ENCODE data around the gene FAM83E. TPM values are rescaled to one million over a fixed set of nuclear protein-coding genes. Genes with fewer than 3 reads are reported as not detected.
A peak's percentile ranks its signal among the peaks of the same experiment; 100 is the strongest.
"Not testable (repeated sequence)": the region's sequence is repeated elsewhere in the genome, so short reads cannot be mapped to it uniquely, and the experiment has no call there.

Gene FAM83E
- polyA plus RNA-seq, 1 experiment: 0.16 TPM

DNA sequence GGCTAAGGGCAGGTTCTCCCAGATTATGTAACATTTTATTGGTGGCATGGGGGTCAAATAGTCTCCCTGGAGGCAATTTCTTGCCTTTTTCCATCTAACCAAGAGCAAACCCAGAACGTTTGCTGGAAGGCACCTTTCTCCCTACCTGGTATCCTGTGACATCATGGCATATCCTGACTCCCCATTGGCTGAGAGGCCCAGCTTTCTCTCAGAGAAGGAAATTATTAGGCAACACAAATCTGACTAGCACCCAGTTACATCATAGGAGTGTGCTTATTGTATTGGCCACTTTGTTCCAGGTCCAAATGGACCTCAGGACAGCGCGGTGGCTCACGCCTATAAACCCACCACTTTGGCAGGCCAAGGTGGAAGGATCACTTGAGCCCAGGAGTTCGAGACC lies 44.9 kb upstream of the FAM83E start:
- CTCF ChIA-PET: no interaction called here
- no peaks in the 10 kb centered on the region for H3K27me3 ChIP-seq (ENCODE audit: control insufficient read depth, insufficient read depth, low read length)
- DNase-seq (ENCODE audit: low read depth): no peak
- no peak overlapping the region for H3K4me3 ChIP-seq (ENCODE audit: low read depth, low read length)
- no peaks in the 10 kb centered on the region for H3K36me3 ChIP-seq (ENCODE audit: control insufficient read depth, insufficient read depth, low read length)
- POLR2A ChIA-PET: no interaction called here
- TF ChIP-seq, protein P1, sequence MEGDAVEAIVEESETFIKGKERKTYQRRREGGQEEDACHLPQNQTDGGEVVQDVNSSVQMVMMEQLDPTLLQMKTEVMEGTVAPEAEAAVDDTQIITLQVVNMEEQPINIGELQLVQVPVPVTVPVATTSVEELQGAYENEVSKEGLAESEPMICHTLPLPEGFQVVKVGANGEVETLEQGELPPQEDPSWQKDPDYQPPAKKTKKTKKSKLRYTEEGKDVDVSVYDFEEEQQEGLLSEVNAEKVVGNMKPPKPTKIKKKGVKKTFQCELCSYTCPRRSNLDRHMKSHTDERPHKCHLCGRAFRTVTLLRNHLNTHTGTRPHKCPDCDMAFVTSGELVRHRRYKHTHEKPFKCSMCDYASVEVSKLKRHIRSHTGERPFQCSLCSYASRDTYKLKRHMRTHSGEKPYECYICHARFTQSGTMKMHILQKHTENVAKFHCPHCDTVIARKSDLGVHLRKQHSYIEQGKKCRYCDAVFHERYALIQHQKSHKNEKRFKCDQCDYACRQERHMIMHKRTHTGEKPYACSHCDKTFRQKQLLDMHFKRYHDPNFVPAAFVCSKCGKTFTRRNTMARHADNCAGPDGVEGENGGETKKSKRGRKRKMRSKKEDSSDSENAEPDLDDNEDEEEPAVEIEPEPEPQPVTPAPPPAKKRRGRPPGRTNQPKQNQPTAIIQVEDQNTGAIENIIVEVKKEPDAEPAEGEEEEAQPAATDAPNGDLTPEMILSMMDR (IDR thresholded peaks at IDR 0.05; ENCODE audit: insufficient read depth, low read depth, low read length): no peak

DNA sequence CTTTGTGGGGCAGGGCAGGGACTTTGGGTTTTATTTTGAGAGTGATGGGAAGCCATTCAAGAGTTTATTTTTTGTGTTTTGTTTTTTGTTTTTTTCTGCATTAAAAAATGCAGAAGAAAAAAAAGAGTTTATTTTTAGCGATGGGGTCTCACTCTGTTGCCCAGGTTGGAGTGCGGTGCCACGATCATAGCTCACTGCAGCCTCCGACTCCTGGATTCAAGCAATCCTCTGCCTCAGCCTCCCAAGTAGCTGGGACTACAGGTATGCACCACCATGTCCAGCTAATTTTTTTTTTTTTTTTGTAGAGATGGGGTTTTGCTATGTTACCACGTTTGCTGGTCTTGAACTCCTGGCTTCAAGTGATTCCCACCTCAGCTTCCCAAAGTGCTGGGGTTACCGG lies 43.6 kb upstream of the FAM83E start:
- ChIA-PET CTCF (no interaction called here), POLR2A (no interaction called here)
- no peaks in the 10 kb centered on the region; the same call in 1 of the 2 replicates for H3K27me3 ChIP-seq (ENCODE audit: control insufficient read depth, insufficient read depth, low read length)
- H3K36me3 ChIP-seq (ENCODE audit: control insufficient read depth, insufficient read depth, low read length): no peaks in the 10 kb centered on the region
- no peak for DNase-seq (ENCODE audit: low read depth)
- TF ChIP-seq, protein P1 (IDR thresholded peaks at IDR 0.05; ENCODE audit: insufficient read depth, low read depth, low read length): no peak
- H3K4me3 ChIP-seq (ENCODE audit: low read depth, low read length): no peak overlapping the region

DNA sequence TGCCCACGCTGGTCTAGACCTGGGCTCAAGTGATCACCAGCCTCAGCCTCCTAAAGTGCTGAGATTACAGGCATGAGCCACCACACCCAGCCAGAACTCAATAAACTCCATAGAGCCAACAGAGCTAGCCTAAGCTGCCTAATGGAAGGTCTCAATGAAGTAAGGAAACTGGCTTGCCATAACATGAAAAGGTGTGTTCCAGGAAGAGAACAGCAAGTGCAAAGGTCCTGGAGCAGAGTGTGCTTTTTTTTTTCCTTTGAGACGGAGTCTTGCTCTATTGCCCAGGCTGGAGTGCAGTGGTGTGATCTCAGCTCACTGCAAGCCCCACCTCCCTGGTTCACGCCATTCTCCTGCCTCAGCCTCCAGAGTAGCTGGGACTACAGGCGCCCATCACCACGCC lies 43.0 kb upstream of the FAM83E start:
- CTCF ChIA-PET: interaction anchor here (1.4 kb wide), 1 partner anchor 12 kb away, joined by 6 read pairs; the partner anchor contains the start of gene CA11
- H3K4me3 ChIP-seq (ENCODE audit: low read depth, low read length); POLR2A ChIA-PET; H3K36me3 ChIP-seq (ENCODE audit: control insufficient read depth, insufficient read depth, low read length); H3K27me3 ChIP-seq (ENCODE audit: control insufficient read depth, insufficient read depth, low read length); DNase-seq (ENCODE audit: low read depth): not testable (repeated sequence)

DNA sequence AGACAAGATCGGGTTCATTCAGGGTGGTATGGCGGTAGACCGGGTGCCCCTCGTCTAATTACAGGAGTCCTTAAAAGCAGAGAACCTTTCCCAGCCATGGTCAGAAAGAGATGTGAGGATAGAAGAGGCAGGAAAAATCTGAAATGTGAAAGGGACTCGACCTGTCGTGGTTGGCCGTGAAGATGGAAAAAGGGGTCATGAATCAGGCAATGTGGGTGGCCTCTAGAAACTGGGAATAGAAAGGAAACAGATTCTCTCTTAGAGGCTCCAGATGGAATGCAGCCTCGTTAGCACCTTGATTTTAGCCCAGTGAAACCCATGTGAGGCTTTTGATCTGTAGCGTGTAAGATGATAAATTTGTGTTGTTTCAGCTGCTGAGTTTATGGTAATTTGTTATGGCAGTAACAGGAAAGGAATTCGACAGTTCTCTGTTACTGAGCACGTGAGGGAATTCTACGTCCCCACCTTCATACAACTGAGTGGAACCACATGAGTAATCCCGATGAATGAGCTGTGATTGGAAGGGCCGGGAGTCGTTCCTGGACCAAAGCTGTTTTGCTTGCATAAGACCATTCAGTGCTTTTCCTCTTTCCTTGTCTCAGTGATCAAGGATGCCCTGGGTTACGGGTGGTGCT lies 42.1 kb upstream of the FAM83E start:
- Histone ChIP-seq H3K27me3 (ENCODE audit: control insufficient read depth, insufficient read depth, low read length) (peaks cover under 1% of the 10 kb centered on the region; the same call in 1 of the 2 replicates), H3K4me3 (ENCODE audit: low read depth, low read length) (no peak overlapping the region), H3K36me3 (ENCODE audit: control insufficient read depth, insufficient read depth, low read length) (no peaks in the 10 kb centered on the region)
- TF ChIP-seq, protein P1 (IDR thresholded peaks at IDR 0.05; ENCODE audit: insufficient read depth, low read depth, low read length): no peak
- CTCF ChIA-PET: interaction anchor here (1.2 to 1.4 kb wide), 2 partner anchors 11 kb away, joined by 3 to 6 read pairs; partner anchors contain the start of gene CA11
- POLR2A ChIA-PET: no interaction called here
- peak; percentile 77 for DNase-seq (ENCODE audit: low read depth)

DNA sequence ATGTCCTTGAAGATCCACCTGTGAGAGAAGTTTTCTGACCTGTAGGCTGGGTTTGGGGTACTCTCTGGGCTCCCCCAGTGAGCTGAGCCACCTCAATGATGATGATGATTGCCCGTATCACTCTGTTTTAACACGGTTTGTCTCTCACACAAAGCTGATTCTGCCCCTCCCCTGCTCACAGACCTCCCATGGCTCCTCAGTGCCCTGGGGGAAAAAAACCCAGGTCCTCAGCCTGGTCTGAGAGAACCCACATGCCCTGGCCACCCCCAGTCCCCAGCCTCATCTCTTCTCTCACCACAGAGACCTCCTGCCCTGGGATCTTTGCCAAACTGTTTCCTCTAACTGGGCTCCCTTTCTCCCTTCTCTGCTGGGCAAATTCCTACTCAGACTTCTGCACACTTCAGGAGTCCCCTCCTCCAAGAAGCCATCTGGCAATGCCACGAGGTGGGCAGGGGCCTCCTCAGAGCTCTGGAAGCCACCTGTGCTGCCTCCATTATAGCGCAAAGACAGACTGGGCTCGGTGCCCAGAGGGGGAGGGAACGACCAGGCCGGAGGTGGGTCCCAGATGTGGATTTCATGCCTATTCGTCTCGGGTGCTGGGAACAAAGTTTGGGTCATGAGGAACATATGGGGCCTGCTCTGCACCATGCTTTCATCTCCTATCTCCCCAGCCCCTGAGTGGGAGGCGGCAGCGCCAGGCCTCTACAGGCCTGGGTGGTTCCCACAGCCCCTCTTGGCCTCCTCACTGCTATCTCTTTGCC lies 39.6 kb upstream of the FAM83E start:
- Histone ChIP-seq H3K36me3 (ENCODE audit: control insufficient read depth, insufficient read depth, low read length) (no peaks in the 10 kb centered on the region), H3K4me3 (ENCODE audit: low read depth, low read length) (no peak overlapping the region), H3K27me3 (ENCODE audit: control insufficient read depth, insufficient read depth, low read length) (peaks cover 2% of the 10 kb centered on the region; the same call in 1 of the 2 replicates)
- TF ChIP-seq, protein P1 (IDR thresholded peaks at IDR 0.05; ENCODE audit: insufficient read depth, low read depth, low read length): no peak
- ChIA-PET POLR2A (no interaction called here), CTCF (interaction anchor here (0.7 kb wide), 1 partner anchor 134 kb away, joined by 3 read pairs; no protein-coding TSS in a partner anchor)
- no peak for DNase-seq (ENCODE audit: low read depth)

Data from BJ (cell line).